Sigmoid colon (tissue), 3 donors: ENCODE results near the gene CEMIP.

Experiments used
- CTCF ChIP-seq, 4 experiments: fragments of 450-650 bp in 3 of 4; fragments of 200-600 bp in 1 of 4; IDR thresholded peaks; one replicate each; pipeline ENCODE4 v1.5.1; 2016 to 2019; ENCODE audit warnings: antibody characterized with exemption in 4 of 4, mild to moderate bottlenecking in 3 of 4, moderate library complexity in 2 of 4
- POLR2A ChIP-seq, 2 donors: fragments of 450-650 bp; IDR thresholded peaks; one replicate each; pipeline ENCODE4 v1.6.1; 2016; ENCODE audit warnings: antibody characterized with exemption in 2 of 2, mild to moderate bottlenecking in 2 of 2, moderate library complexity in 2 of 2

DNA sequence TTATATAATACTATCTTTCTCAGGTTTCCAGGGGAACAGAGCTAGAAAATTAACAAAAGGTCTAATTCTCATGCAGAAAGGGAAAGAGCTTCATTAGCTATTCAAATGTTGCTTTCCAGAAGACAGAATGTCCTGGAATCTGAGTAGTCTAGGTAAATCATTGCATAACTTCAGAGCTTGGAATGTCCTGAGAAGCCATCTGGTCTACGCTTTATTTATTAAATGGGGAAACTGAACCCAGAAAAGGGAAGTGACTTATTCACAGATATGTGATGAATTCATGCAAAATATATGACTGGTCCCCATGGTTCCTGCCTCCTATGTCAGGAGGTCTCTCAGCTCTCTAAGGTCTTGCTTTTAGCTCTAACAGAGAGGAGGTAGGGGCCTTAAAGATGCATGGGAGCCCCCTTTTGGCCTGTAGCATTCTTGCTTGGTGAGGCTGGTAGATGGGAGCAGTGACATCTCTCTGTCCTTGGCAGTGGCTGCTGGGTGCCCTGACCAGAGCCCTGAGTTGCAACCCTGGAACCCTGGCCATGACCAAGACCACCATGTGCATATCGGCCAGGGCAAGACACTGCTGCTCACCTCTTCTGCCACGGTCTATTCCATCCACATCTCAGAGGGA is 99.2 kb downstream of the CEMIP start:
- TF ChIP-seq POLR2A (IDR thresholded peaks at IDR 0.05) = no peak
- no peak for TF ChIP-seq CTCF (IDR thresholded peaks at IDR 0.05)
